Mesothelial cell of epicardium (in vitro differentiated cells): Measurements from ENCODE around the gene GLMP. TPM values are rescaled to one million over a fixed set of nuclear protein-coding genes. Genes with fewer than 3 reads are reported as not detected.

ENCODE experiments used
- DNase-seq, 2 experiments: peaks; one replicate each; pipeline ENCODE4 v3.0.0; 2021; ENCODE audit warnings: low spot score in 2 of 2; ENCODE audit not compliant: unreplicated experiment in 2 of 2
- H3K27ac Mint-ChIP-seq: 2 replicates; pipeline ENCODE4 v1.8.0; 2021; ENCODE audit warnings: mixed read lengths
- H3K27me3 Mint-ChIP-seq: 2 replicates; pipeline ENCODE4 v1.8.0; 2021; ENCODE audit warnings: low read depth, mixed read lengths
- H3K36me3 Mint-ChIP-seq: 2 replicates; pipeline ENCODE4 v1.8.0; 2021; ENCODE audit warnings: mixed read lengths
- H3K4me1 Mint-ChIP-seq: 2 replicates; pipeline ENCODE4 v1.8.0; 2021; ENCODE audit warnings: mixed read lengths
- H3K4me3 Mint-ChIP-seq: 2 replicates; pipeline ENCODE4 v1.8.0; 2021; ENCODE audit warnings: mild to moderate bottlenecking, moderate library complexity, mixed read lengths
- H3K9me3 Mint-ChIP-seq: 2 replicates; pipeline ENCODE4 v1.8.0; 2021; ENCODE audit warnings: mixed read lengths
- CTCF ChIP-seq: fragments of 200-600 bp; sonication (generic); IDR thresholded peaks from one replicate; pipeline ENCODE4 v1.5.0; 2021; ENCODE audit warnings: antibody characterized with exemption; ENCODE audit not compliant: unreplicated experiment
- total RNA-seq: library from RNA; stranded (reverse); gene quantifications from 3 replicates; pipeline ENCODE4 v1.2.1, GENCODE V29; 2021

The GLMP gene
- total RNA-seq, 1 donor from 2014 or later: 60.2 TPM

GRCh38 chr1:156270314-156270713, 25.2 kb downstream of the GLMP start:
- H3K27me3 Mint-ChIP-seq: no peaks in the 10 kb centered on the region
- DNase-seq: no peak
- H3K27ac Mint-ChIP-seq: no peak overlapping the region
- H3K4me1 Mint-ChIP-seq: no peaks in the 10 kb centered on the region
- H3K36me3 Mint-ChIP-seq: peaks cover 59% of the 10 kb centered on the region
- H3K4me3 Mint-ChIP-seq: no peak overlapping the region
- H3K9me3 Mint-ChIP-seq: no peaks in the 10 kb centered on the region
- TF ChIP-seq CTCF: no peak

- no peak overlapping the region for H3K4me3 Mint-ChIP-seq
- H3K36me3 Mint-ChIP-seq: peaks cover 56% of the 10 kb centered on the region
- H3K27ac Mint-ChIP-seq: no peak overlapping the region
- H3K4me1 Mint-ChIP-seq: no peaks in the 10 kb centered on the region
- H3K27me3 Mint-ChIP-seq: no peaks in the 10 kb centered on the region
- no peaks in the 10 kb centered on the region for H3K9me3 Mint-ChIP-seq
- no peak for TF ChIP-seq CTCF
- no peak for DNase-seq
Observed at GRCh38 chr1:156268336-156268735, 27.1 kb downstream of the GLMP start.

GRCh38 chr1:156266051-156266450, 29.4 kb downstream of the GLMP start:
- Mint-ChIP-seq H3K9me3 (no peaks in the 10 kb centered on the region), H3K4me1 (no peaks in the 10 kb centered on the region), H3K27ac (no peak overlapping the region), H3K36me3 (peaks cover 55% of the 10 kb centered on the region), H3K27me3 (no peaks in the 10 kb centered on the region), H3K4me3 (no peak overlapping the region)
- no peak for DNase-seq
- TF ChIP-seq CTCF: no peak

- H3K36me3 Mint-ChIP-seq: peaks cover 59% of the 10 kb centered on the region
- H3K27ac Mint-ChIP-seq: no peak overlapping the region
- no peak for TF ChIP-seq CTCF
- H3K4me3 Mint-ChIP-seq: no peak overlapping the region
- no peaks in the 10 kb centered on the region for H3K4me1 Mint-ChIP-seq
- no peak for DNase-seq
- H3K27me3 Mint-ChIP-seq: no peaks in the 10 kb centered on the region
- H3K9me3 Mint-ChIP-seq: no peaks in the 10 kb centered on the region
Observed at GRCh38 chr1:156263288-156263655, 32.2 kb downstream of the GLMP start.

GRCh38 chr1:156262461-156263287, 32.8 kb downstream of the GLMP start:
- H3K4me3 Mint-ChIP-seq: no peak overlapping the region
- no peaks in the 10 kb centered on the region for H3K4me1 Mint-ChIP-seq
- no peaks in the 10 kb centered on the region for H3K27me3 Mint-ChIP-seq
- H3K27ac Mint-ChIP-seq: no peak overlapping the region
- DNase-seq: no peak
- TF ChIP-seq CTCF: no peak
- H3K36me3 Mint-ChIP-seq: peaks cover 63% of the 10 kb centered on the region
- no peaks in the 10 kb centered on the region for H3K9me3 Mint-ChIP-seq
